Loucy (cell line): Measurements from ENCODE around the gene PSMD2.

Source experiments
- CTCF ChIP-seq: fragments of 200-600 bp; sonication (generic); conservative IDR thresholded peaks from 2 replicates; pipeline ENCODE4 v1.5.1; 2014; ENCODE audit warnings: mild to moderate bottlenecking, antibody characterized with exemption, low read length
- EZH2phosphoT487 ChIP-seq: fragments of 200-600 bp; IDR thresholded peaks from 2 replicates; pipeline ENCODE4 v1.6.1; 2018; ENCODE audit warnings: antibody characterized with exemption, mild to moderate bottlenecking, moderate library complexity, borderline replicate concordance

DNA sequence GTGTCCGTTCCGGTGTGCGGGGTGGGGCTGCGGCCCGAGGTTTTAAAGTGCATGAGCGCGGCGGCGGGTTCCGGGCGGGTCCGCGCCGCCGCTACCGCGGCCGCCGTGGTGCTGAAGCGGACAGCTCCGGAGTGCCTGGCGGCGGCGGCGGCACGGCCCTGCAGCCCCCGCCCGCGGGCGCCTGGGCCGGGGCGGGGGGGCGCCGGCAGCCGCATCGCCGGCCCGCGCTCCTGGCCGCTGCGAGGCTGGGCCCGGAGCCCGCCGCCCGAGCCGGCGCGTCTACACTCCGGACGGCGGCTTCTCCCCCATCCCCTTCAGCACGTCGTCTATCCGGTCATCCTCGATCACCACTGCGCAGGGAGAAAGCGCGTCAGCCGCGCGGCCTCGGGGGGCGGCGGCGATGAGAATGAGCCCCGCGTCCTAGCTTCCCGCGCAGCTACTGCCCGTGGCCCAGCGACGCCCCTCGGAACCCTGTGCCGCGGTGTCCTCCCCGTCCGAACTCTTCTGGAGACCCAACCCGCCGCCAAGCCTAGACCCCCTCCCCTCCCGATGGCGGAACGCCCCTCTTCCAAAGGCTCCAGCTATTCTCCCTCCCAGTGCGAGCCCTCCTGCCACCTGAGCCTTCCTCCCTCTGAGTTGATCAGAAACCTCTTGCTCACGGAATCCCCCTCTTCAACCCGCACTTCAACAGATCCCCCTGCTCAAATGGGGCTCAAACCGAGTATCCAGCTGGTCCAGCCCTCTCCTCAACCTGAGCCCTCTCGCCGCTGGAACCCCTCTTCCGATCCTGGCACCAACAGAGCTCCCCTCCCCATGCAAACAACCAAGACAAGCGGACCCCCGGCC is 38.9 kb upstream of the PSMD2 start:
- TF ChIP-seq EZH2phosphoT487 (no peak), CTCF (no peak)
